OCI-LY7 (cell line): Measurements from ENCODE around the gene AOPEP. TPM values are rescaled to one million over a fixed set of nuclear protein-coding genes. Genes with fewer than 3 reads are reported as not detected.

Source experiments
- BruUV-seq: library from RNA; stranded (reverse); fragments of 400-500 nt; replicated peaks from 2 replicates; lab custom pipeline; 2021; lab: Mats Ljungman, UMichigan
- CTCF ChIA-PET: fragments of 300-600 bp; sonication (Branson Sonifier 250); formaldehyde crosslinking; loops from one replicate; lab custom pipeline; 2022; ENCODE audit warnings: antibody characterized with exemption; ENCODE audit not compliant: unreplicated experiment; lab: Charles Lee
- POLR2A ChIA-PET: fragments of 300-600 bp; sonication (Branson Sonifier 250); formaldehyde crosslinking; loops from one replicate; lab custom pipeline; 2022; ENCODE audit warnings: antibody characterized with exemption; lab: Charles Lee
- DNase-seq: peaks from one replicate; pipeline ENCODE4 v3.0.0-alpha.2; 2015; ENCODE audit warnings: low spot score
- H2AFZ ChIP-seq: fragments of 200-600 bp; sonication (generic), shearing (Covaris generic); 2 replicates; pipeline ENCODE4 v1.6.1; 2014; ENCODE audit warnings: mild to moderate bottlenecking, antibody characterized with exemption, low read length, moderate library complexity
- H3K27ac ChIP-seq: fragments of 200-600 bp; sonication (generic); 2 replicates; pipeline ENCODE4 v1.5.1; 2014; ENCODE audit warnings: mixed run types, low read depth, mild to moderate bottlenecking, moderate library complexity, low read length, inconsistent platforms; ENCODE audit not compliant: poor library complexity, severe bottlenecking
- H3K36me3 ChIP-seq: fragments of 200-600 bp; sonication (generic); 2 replicates; pipeline ENCODE4 v1.6.1; 2014; ENCODE audit warnings: mild to moderate bottlenecking, antibody characterized with exemption, low read length, moderate library complexity, mixed read lengths; ENCODE audit not compliant: insufficient read depth
- H3K4me1 ChIP-seq: fragments of 200-600 bp; sonication (generic); 2 replicates; pipeline ENCODE4 v1.5.1; 2014; ENCODE audit warnings: mild to moderate bottlenecking, low read length; ENCODE audit not compliant: insufficient read depth, poor library complexity, severe bottlenecking
- H3K4me2 ChIP-seq: fragments of 200-600 bp; sonication (generic); 2 replicates; pipeline ENCODE4 v1.6.1; 2014; ENCODE audit warnings: mild to moderate bottlenecking, low read length
- H3K4me3 ChIP-seq: fragments of 200-600 bp; sonication (generic); 2 replicates; pipeline ENCODE4 v1.5.1; 2014; ENCODE audit warnings: mild to moderate bottlenecking, low read depth, low read length; ENCODE audit not compliant: poor library complexity, severe bottlenecking
- H3K79me2 ChIP-seq: fragments of 200-600 bp; sonication (generic); 2 replicates; pipeline ENCODE4 v1.6.1; 2016; ENCODE audit warnings: low read depth, mild to moderate bottlenecking, low read length, moderate library complexity, mixed read lengths; ENCODE audit not compliant: insufficient read depth
- H3K9me2 ChIP-seq: fragments of 200-600 bp; sonication (generic); 2 replicates; pipeline ENCODE4 v1.6.1; 2016; ENCODE audit warnings: mild to moderate bottlenecking, low read length, mixed read lengths; ENCODE audit not compliant: insufficient read depth
- H3K9me3 ChIP-seq: fragments of 200-600 bp; sonication (generic); 2 replicates; pipeline ENCODE4 v1.6.1; 2014; ENCODE audit warnings: mild to moderate bottlenecking, mixed run types, low read length, mixed read lengths
- H4K20me1 ChIP-seq: fragments of 200-600 bp; sonication (generic); 2 replicates; pipeline ENCODE4 v1.6.1; 2014; ENCODE audit warnings: mild to moderate bottlenecking, antibody characterized with exemption, low read length, moderate library complexity, mixed read lengths; ENCODE audit not compliant: insufficient read depth
- EZH2phosphoT487 ChIP-seq: fragments of 200-600 bp; sonication (generic); IDR thresholded peaks from 2 replicates; pipeline ENCODE4 v1.6.1; 2018; ENCODE audit warnings: low read depth, borderline replicate concordance, mild to moderate bottlenecking, mixed run types, antibody characterized with exemption, low read length, moderate library complexity, mixed read lengths
- intact Hi-C: fragments of 100-400 bp; cut with micrococcal nuclease; formaldehyde crosslinking; loops from one replicate; pipeline ENCODE4 v1.10.0; 2022; ENCODE audit not compliant: unreplicated experiment
- total RNA-seq, 2 experiments: library from RNA; depleted of rRNA in 1 of 2; stranded (reverse); fragments of >200 nt in 1 of 2; shearing (Covaris generic) in 1 of 2; gene quantifications; 2 replicates each; pipeline ENCODE4 v1.2.3, GENCODE V29; 2014 to 2022
- TF ChIP-seq, protein P1 (sequence below): fragments of 200-600 bp; sonication (generic); conservative IDR thresholded peaks from 2 replicates; pipeline ENCODE4 v1.5.1; 2014; ENCODE audit warnings: mild to moderate bottlenecking, antibody characterized with exemption, low read length, moderate library complexity, mixed read lengths

AOPEP gene
- total RNA-seq, 2 experiments from 2014 or later = 17.3 to 24.3 TPM

DNA sequence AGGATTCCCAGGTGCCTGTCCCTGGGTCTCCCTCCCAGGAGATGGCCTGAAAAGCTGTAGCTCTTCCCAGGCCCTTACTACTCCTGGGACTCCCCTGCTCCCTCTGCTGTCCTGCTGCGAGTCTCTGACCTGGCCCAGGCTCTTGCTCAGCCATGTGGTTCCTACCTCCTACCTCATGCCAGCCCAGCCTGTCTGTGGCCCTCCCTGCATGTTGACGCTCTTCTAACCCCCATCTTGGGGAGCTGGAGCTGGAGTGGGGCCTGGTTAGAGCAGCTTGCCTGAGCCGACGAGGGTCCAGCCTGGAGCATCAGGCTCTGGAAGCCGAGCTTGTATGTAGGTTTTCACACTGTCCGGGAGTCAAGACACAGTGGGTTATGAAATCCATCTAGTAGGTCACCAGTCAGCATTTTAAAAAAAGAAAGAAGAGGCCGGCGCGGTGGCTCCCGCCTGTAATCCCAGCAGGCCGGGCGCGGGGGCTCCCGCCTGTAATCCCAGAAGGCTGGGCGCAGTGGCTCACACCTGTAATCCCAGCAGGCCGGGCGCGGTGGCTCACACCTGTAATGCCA lies 346.6 kb downstream of the AOPEP start:
- H3K4me1 ChIP-seq = no peaks in the 10 kb centered on the region
- no peak for DNase-seq
- no TSS peak for BruUV-seq
- no peaks in the 10 kb centered on the region for H3K9me3 ChIP-seq
- intact Hi-C loops = loop anchor here (10.0 kb wide), 1 partner anchor 58 kb away; no protein-coding TSS in a partner anchor
- no peak overlapping the region for H3K4me3 ChIP-seq
- H3K4me2 ChIP-seq = no peak overlapping the region
- H4K20me1 ChIP-seq = no peaks in the 10 kb centered on the region
- H2AFZ ChIP-seq = no peak overlapping the region
- TF ChIP-seq EZH2phosphoT487 = no peak
- TF ChIP-seq, protein P1, sequence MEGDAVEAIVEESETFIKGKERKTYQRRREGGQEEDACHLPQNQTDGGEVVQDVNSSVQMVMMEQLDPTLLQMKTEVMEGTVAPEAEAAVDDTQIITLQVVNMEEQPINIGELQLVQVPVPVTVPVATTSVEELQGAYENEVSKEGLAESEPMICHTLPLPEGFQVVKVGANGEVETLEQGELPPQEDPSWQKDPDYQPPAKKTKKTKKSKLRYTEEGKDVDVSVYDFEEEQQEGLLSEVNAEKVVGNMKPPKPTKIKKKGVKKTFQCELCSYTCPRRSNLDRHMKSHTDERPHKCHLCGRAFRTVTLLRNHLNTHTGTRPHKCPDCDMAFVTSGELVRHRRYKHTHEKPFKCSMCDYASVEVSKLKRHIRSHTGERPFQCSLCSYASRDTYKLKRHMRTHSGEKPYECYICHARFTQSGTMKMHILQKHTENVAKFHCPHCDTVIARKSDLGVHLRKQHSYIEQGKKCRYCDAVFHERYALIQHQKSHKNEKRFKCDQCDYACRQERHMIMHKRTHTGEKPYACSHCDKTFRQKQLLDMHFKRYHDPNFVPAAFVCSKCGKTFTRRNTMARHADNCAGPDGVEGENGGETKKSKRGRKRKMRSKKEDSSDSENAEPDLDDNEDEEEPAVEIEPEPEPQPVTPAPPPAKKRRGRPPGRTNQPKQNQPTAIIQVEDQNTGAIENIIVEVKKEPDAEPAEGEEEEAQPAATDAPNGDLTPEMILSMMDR = no peak
- POLR2A ChIA-PET = no interaction called here
- H3K36me3 ChIP-seq = no peaks in the 10 kb centered on the region
- no peaks in the 10 kb centered on the region for H3K9me2 ChIP-seq
- no peaks in the 10 kb centered on the region for H3K79me2 ChIP-seq
- no peak overlapping the region for H3K27ac ChIP-seq
- CTCF ChIA-PET = no interaction called here

DNA sequence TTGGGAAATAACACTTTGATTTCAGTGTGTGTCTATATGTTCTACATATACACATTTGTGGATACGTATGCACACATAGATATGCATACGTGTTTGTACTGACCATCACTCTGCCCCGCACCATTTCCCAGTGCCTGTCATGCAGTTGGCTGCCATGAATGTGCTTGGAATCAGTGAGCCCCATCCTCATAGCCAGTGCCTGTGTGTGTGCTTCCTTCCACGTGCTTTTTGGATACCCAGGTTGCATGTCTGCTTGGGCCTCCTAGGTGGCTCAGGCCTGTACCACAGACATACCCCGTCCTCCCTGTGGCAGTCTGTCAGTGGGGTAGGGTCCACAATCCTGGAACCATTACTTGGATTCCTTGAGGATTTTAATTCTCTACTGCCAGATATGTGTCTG lies 347.4 kb downstream of the AOPEP start:
- intact Hi-C loops = loop anchor here (10.0 kb wide), 1 partner anchor 59 kb away; no protein-coding TSS in a partner anchor
- Histone ChIP-seq H3K36me3 (no peaks in the 10 kb centered on the region), H3K4me2 (no peak overlapping the region), H4K20me1 (no peaks in the 10 kb centered on the region), H3K4me3 (no peak overlapping the region), H3K9me2 (no peaks in the 10 kb centered on the region), H3K9me3 (no peaks in the 10 kb centered on the region), H2AFZ (no peak overlapping the region), H3K27ac (no peak overlapping the region), H3K79me2 (no peaks in the 10 kb centered on the region), H3K4me1 (no peaks in the 10 kb centered on the region)
- no peak for TF ChIP-seq EZH2phosphoT487
- TF ChIP-seq, protein P1 = no peak
- CTCF ChIA-PET = no interaction called here
- no peak for DNase-seq
- POLR2A ChIA-PET = no interaction called here
- BruUV-seq = no TSS peak

DNA sequence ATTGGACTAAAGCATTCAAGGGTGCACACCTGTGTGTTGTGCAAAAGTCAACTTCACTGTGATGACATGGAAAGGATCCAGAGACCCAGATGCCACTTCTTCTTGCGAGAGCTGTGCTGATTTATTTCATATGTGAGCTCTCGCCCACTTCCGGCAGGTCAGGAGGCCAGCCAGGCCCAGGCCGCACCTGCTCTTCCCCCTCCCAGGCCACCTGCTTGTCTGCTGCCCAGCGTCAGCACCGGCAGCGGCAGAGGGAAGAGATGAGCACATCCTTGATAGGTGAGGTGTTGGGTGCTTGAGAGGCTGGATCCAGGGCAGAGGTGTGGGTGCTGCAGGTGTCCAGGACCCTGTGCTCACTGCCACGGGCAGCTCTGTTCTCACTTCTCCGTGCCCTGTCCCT lies 348.1 kb downstream of the AOPEP start:
- H3K27ac ChIP-seq = no peak overlapping the region
- H3K4me2 ChIP-seq = no peak overlapping the region
- H4K20me1 ChIP-seq = no peaks in the 10 kb centered on the region
- H3K4me3 ChIP-seq = no peak overlapping the region
- BruUV-seq = no TSS peak
- H2AFZ ChIP-seq = no peak overlapping the region
- no peaks in the 10 kb centered on the region for H3K9me3 ChIP-seq
- no peaks in the 10 kb centered on the region for H3K36me3 ChIP-seq
- ChIA-PET CTCF (no interaction called here), POLR2A (no interaction called here)
- no peak for TF ChIP-seq EZH2phosphoT487
- TF ChIP-seq, protein P1 = no peak
- no peaks in the 10 kb centered on the region for H3K4me1 ChIP-seq
- no peak for DNase-seq
- intact Hi-C loops = loop anchor here (10.0 kb wide), 1 partner anchor 60 kb away; no protein-coding TSS in a partner anchor
- no peaks in the 10 kb centered on the region for H3K79me2 ChIP-seq
- no peaks in the 10 kb centered on the region for H3K9me2 ChIP-seq
